HG03558 (cell line): Measurements from ENCODE around the gene BDKRB2.

ENCODE experiments used
- ATAC-seq: cut with Tn5 transposase; IDR thresholded peaks from one replicate; pipeline ENCODE4 v1.9.1; 2021; ENCODE audit warnings: moderate number of reproducible peaks; ENCODE audit not compliant: unreplicated experiment; ENCODE audit errors: extremely low read depth

The BDKRB2 gene

DNA sequence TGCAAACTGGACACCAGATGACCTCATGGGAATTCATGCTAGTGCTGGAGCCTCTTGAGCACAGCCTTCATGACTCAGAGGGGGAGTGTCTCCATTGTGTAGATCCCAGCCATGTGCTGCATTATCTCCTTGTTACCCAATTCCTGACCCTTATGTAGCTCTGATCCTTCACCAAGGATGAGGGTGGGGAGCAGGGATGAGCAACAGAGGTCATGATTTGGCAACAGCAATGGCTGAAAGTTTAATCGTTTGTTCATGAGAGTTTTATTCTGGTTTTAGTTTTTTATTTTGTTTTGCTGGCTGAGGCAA is 41.9 kb downstream of the BDKRB2 start:
- ATAC-seq: no peak

DNA sequence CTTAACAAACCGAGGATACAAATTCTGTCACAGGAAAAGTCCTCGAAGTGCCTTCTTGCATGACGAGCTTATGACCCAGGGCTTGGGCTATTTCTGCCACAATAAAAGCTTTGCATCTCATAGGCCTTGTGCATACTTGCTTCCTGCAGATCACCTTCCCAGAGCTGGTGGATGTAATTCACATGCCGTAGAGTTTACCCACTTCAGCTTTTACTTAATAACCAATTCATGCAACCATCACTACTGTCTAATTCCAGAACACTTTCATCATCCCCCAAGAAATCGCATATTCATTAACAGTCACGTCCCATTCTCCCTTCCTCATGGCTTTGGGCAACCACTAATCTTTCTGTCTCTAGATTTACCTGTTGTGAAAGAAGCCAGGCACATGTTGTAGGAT is 42.4 kb downstream of the BDKRB2 start:
- ATAC-seq: no peak

DNA sequence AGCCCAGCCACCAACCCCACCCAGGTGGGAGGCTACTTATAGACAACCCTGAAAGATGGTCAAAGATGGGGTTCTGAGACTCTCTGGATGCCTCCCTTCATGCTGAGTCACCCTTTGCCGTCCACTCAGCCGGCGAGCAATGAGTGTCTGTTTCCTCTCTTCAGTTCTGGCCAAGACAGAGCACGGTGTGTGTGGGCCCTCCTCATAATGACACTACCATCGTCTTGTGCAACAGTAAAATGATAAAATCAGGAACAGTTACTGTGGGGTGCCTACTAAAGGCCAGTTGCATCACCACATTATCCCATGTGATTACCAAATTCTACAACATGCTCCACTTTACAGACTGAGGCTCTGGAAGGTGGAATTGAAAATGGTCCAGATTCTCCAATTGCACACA is 44.4 kb downstream of the BDKRB2 start:
- ATAC-seq: no peak

DNA sequence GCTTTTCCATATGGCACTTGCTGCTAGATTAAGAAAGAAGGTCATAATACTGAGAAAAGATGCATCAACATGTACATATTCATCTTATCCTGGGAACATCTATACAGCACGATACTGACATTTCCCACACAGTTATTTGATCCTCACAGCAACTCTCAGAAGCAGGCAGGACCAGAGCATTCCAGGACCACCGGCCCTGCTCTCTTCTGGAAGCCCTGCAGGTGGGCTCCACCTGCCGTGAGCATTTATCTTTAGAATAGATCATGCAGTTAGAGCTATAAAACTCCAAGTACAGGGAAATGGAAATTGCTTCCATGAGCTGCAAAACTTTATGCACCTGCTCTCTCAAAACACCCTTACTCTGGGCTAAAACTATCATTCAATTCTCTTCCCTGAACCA is 45.8 kb downstream of the BDKRB2 start:
- ATAC-seq: no peak

- no peak for ATAC-seq
Observed at GRCh38 chr14:96251656-96252155, 47.1 kb downstream of the BDKRB2 start.

GRCh38 chr14:96252323-96252998 is 47.8 kb downstream of the BDKRB2 start:
- no peak for ATAC-seq

GRCh38 chr14:96252999-96253539 is 48.4 kb downstream of the BDKRB2 start:
- ATAC-seq: no peak

DNA sequence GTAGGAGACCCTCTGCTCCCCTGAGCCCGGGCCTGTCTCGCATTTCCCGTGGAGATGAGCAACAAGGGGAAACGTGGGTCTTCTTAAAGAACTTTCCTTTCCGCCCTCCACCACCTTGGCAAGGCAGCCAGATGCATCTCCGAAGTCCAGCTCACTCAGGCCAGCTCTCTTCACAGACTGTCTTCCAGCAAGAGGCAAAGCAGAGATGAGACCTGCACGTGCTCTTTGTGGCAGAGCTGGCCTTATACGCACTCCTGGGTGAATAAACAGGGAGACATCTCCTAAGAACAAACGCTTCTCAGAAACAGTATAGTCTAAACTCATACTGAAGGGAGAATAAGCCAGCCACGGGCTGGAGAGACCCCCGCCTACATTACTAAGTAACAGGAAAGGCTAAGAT is 50.0 kb downstream of the BDKRB2 start:
- no peak for ATAC-seq

- no peak for ATAC-seq
Observed at GRCh38 chr14:96255501-96256366, 51.1 kb downstream of the BDKRB2 start, which contains the start of gene BDKRB1. Gene BDKRB1, plus strand, starts transcription at chr14:96256210. Its CDS starts 7,473 bp downstream, at chr14:96263683.

- no peak for ATAC-seq
Observed at GRCh38 chr14:96256407-96256806, 51.8 kb downstream of the BDKRB2 start.

DNA sequence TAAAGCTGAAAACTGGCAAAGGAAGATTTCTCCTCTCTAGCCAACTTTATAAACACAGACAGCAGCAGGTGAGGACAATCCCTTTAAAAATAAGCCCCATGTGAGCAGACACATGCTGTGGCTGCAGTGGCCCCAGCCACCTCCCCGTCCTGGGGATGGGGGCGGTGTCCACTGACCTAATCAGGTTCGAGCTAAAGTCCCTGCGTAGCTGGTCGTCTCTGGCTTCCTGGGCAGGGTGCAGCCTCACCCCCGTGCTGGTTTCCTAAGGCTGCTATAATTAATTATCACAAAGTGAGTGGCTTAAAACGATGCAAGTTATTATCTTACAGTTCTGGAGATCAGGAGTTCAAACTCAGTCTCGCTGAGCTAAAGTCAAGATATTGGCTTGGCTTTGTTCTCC is 52.4 kb downstream of the BDKRB2 start:
- ATAC-seq: no peak

GRCh38 chr14:96257900-96258299 is 53.3 kb downstream of the BDKRB2 start:
- no peak for ATAC-seq

DNA sequence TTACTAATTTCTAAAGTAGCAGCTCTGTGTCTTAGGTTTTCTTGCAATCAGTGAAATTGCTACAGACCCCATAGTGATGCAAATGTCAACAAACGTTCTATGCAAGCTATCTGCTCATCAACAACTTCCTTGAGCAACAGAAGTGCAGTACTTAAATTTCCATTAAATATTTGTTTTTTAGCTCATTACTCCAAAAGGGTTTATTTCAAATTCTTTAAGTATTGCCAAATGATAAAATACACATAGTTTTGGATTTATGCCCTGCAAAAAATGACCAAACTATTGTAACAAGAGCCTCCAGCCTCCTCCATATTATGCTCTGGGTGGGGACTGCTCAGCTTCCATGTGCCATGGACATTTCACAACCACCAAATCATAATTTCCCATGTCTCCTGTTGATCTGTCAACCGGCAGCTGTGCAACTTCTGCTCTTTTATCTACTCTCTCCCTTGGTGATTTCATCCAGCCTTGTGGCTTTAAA is 55.7 kb downstream of the BDKRB2 start:
- no peak for ATAC-seq

DNA sequence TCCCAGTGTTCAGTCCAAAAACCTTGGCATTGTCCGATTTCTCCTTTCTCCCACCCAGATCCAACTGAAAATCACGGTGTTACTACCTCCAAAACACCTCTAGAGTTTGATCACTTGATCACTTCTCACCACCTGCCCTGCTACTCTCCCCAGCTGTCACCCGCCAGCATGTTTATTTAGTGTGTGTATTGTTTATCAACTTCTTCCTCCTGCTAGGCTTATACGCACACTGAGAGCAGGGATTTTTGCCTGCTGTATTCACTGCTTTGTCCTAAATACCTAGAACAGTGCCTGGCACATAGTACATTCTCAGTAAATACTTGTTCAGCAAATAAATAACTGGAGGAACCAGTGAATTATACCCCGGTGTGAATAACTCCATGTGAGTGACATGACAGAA is 56.4 kb downstream of the BDKRB2 start:
- no peak for ATAC-seq

DNA sequence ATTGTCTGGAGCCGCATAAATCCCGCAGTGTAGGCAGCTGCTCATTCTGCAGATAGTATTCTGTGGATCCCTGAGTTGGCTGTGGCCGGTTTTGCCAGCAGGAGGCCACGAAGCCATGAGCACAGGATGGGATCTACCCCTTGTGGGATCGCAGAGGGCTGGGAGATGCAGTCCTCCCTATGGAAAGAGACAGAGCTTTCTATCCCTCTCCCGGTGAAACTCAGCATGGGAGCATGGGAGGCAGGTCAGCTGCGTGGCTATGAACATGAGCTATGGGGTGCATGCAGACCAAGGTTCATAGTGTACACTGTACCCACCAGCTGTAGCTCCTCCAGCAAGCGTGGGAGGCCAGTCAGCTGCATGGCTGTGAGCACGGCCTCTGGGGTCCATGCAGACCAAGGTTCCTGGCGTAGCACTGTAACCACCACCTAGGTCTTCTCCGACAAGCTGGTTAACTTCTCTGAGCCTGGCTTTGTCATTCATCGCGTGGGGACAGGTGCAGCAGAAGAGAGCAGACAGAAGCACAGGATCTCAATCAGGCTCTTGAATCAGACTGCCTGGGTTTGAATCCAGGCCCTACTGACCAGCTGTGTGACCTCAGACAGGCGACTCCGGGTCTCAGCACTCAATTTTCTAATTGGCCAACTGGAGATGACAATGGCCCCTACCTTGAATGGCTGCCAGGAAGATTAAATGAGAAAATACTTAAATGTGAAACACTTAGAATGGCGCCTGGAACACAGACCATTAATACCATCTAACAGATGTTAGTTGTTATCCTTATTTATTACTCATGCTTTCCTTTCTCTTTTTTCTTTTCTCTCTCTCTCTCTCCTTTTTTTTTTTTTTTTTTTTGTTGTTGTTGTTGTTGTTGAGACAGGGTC is 57.4 kb downstream of the BDKRB2 start:
- ATAC-seq: no peak

GRCh38 chr14:96263347-96264199 is 58.9 kb downstream of the BDKRB2 start:
- ATAC-seq: no peak

DNA sequence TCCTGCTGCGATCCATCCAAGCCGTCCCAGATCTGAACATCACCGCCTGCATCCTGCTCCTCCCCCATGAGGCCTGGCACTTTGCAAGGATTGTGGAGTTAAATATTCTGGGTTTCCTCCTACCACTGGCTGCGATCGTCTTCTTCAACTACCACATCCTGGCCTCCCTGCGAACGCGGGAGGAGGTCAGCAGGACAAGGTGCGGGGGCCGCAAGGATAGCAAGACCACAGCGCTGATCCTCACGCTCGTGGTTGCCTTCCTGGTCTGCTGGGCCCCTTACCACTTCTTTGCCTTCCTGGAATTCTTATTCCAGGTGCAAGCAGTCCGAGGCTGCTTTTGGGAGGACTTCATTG is 59.5 kb downstream of the BDKRB2 start:
- ATAC-seq: no peak

- no peak for ATAC-seq
Observed at GRCh38 chr14:96264853-96265252, 60.2 kb downstream of the BDKRB2 start.

- no peak for ATAC-seq
Observed at GRCh38 chr14:96265383-96266095, 60.9 kb downstream of the BDKRB2 start.
